ENCODE results near the gene MEI1.

GRCh38 chr22:41702763-41703162 is 3.5 kb downstream of the MEI1 start:
- TF ChIP-seq, protein P1, sequence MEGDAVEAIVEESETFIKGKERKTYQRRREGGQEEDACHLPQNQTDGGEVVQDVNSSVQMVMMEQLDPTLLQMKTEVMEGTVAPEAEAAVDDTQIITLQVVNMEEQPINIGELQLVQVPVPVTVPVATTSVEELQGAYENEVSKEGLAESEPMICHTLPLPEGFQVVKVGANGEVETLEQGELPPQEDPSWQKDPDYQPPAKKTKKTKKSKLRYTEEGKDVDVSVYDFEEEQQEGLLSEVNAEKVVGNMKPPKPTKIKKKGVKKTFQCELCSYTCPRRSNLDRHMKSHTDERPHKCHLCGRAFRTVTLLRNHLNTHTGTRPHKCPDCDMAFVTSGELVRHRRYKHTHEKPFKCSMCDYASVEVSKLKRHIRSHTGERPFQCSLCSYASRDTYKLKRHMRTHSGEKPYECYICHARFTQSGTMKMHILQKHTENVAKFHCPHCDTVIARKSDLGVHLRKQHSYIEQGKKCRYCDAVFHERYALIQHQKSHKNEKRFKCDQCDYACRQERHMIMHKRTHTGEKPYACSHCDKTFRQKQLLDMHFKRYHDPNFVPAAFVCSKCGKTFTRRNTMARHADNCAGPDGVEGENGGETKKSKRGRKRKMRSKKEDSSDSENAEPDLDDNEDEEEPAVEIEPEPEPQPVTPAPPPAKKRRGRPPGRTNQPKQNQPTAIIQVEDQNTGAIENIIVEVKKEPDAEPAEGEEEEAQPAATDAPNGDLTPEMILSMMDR (conservative IDR thresholded peaks at IDR 0.05; ENCODE audit: low read depth, low read length), result no peak
- no peak for TF ChIP-seq EZH2 (IDR thresholded peaks at IDR 0.05; ENCODE audit: borderline replicate concordance, low read depth, low read length, poor library complexity, severe bottlenecking)

Data from A673 (cell line).